Thoracic aorta (tissue), 2 donors: ENCODE data around the gene JAG2. TPM values are rescaled to one million over a fixed set of nuclear protein-coding genes. Genes with fewer than 3 reads are reported as not detected.

Experiments used
- ATAC-seq: fragments of 150-250 bp; one replicate; pipeline ENCODE4 v1.8.0; 2017; ENCODE audit warnings: low read depth; ENCODE audit not compliant: insufficient number of reproducible peaks, low FRiP score
- DNase-seq: peaks from one replicate; pipeline ENCODE4 v3.0.0-alpha.2; 2020; ENCODE audit warnings: low spot score
- H3K27ac ChIP-seq, 2 donors: fragments of 200-600 bp; sonication (generic); 1 replicate in 1 of 2; 2 replicates in 1 of 2; pipeline ENCODE4 v1.5.1; 2016; ENCODE audit warnings: mild to moderate bottlenecking in 2 of 2, moderate library complexity in 2 of 2
- H3K27me3 ChIP-seq: fragments of 200-600 bp; sonication (generic); replicated peaks from 2 replicates; pipeline ENCODE4 v1.6.0; 2016; ENCODE audit warnings: mild to moderate bottlenecking; ENCODE audit not compliant: insufficient read depth
- H3K36me3 ChIP-seq: fragments of 200-600 bp; sonication (generic); one replicate; pipeline ENCODE4 v1.5.1; 2016
- H3K4me1 ChIP-seq, 2 donors: fragments of 200-600 bp; sonication (generic); 1 replicate in 1 of 2; 2 replicates in 1 of 2; pipeline versions ENCODE4 v1.5.1 to v1.6.0; 2016; ENCODE audit warnings: low read depth in 2 of 2, mild to moderate bottlenecking in 1 of 2; ENCODE audit not compliant: control insufficient read depth in 1 of 2
- H3K4me3 ChIP-seq: fragments of 200-600 bp; sonication (generic); 2 replicates; pipeline ENCODE4 v1.5.1; 2016; ENCODE audit warnings: mild to moderate bottlenecking
- H3K9me3 ChIP-seq: fragments of 200-600 bp; sonication (generic); 2 replicates; pipeline ENCODE4 v1.5.1; 2016
- CTCF ChIP-seq: fragments of 200-600 bp; sonication (generic); IDR thresholded peaks from one replicate; pipeline ENCODE4 v1.5.1; 2019; ENCODE audit warnings: antibody characterized with exemption
- total RNA-seq, 2 donors: library from RNA; depleted of rRNA; stranded (reverse); fragments of >200 nt; gene quantifications; one replicate each; pipeline versions ENCODE4 v1.1.0 to v1.2.3, GENCODE V29; 2016

JAG2 gene
- total RNA-seq, 2 donors from 2014 or later, result 8.8 to 12.0 TPM

GRCh38 chr14:105147671-105148603 lies 20.6 kb downstream of the JAG2 start:
- Histone ChIP-seq H3K4me3 (no peak overlapping the region), H3K9me3 (no peaks in the 10 kb centered on the region), H3K4me1 (no peaks in the 10 kb centered on the region), H3K27ac (no peak overlapping the region), H3K27me3 (no peaks in the 10 kb centered on the region), H3K36me3 (no peaks in the 10 kb centered on the region)
- TF ChIP-seq CTCF, result no peak
- ATAC-seq (no peak), DNase-seq (no peak)

- ATAC-seq (no peak), DNase-seq (no peak)
- Histone ChIP-seq H3K27ac (no peak overlapping the region), H3K36me3 (no peaks in the 10 kb centered on the region), H3K27me3 (no peaks in the 10 kb centered on the region), H3K9me3 (no peaks in the 10 kb centered on the region), H3K4me1 (no peaks in the 10 kb centered on the region), H3K4me3 (no peak overlapping the region)
- TF ChIP-seq CTCF, result no peak
Measured at GRCh38 chr14:105146976-105147635, 21.5 kb downstream of the JAG2 start.

GRCh38 chr14:105146181-105146975 lies 22.2 kb downstream of the JAG2 start:
- ATAC-seq (no peak), DNase-seq (no peak)
- Histone ChIP-seq H3K4me3 (no peak overlapping the region), H3K9me3 (no peaks in the 10 kb centered on the region), H3K36me3 (no peaks in the 10 kb centered on the region), H3K27me3 (no peaks in the 10 kb centered on the region), H3K4me1 (no peaks in the 10 kb centered on the region), H3K27ac (no peak overlapping the region)
- TF ChIP-seq CTCF, result no peak

- no peak for TF ChIP-seq CTCF
- Histone ChIP-seq H3K27me3 (no peaks in the 10 kb centered on the region), H3K9me3 (no peaks in the 10 kb centered on the region), H3K27ac (no peak overlapping the region), H3K4me1 (no peaks in the 10 kb centered on the region), H3K36me3 (no peaks in the 10 kb centered on the region), H3K4me3 (no peak overlapping the region)
- DNase-seq, result no peak
- ATAC-seq, result no peak
Measured at GRCh38 chr14:105145381-105146180, 23.0 kb downstream of the JAG2 start.
